ENCODE results near the gene GBP2. TPM values are rescaled to one million over a fixed set of nuclear protein-coding genes. Genes with fewer than 3 reads are reported as not detected.

Gene GBP2
- total RNA-seq, 2 donors from 2014 or later, result 88.4 to 98.8 TPM

- no peaks in the 10 kb centered on the region for H3K9me3 ChIP-seq (ENCODE audit: control insufficient read depth, low read length, poor library complexity, severe bottlenecking)
- H3K4me3 Mint-ChIP-seq, result peak overlapping the region; percentile 85
- H3K36me3 Mint-ChIP-seq (ENCODE audit: low read depth), result peaks cover 3% of the 10 kb centered on the region
- ATAC-seq (no peak), DNase-seq (no peak)
- H3K4me1 Mint-ChIP-seq, result peaks cover 13% of the 10 kb centered on the region
- peak overlapping the region; percentile 83 for H3K27ac Mint-ChIP-seq
- H3K27me3 Mint-ChIP-seq, result no peaks in the 10 kb centered on the region
Measured at GRCh38 chr1:89070509-89070908, 55.4 kb downstream of the GBP2 start.

- peak overlapping the region; percentile 83 for H3K27ac Mint-ChIP-seq
- peaks cover 3% of the 10 kb centered on the region for H3K36me3 Mint-ChIP-seq (ENCODE audit: low read depth)
- no peaks in the 10 kb centered on the region for H3K27me3 Mint-ChIP-seq
- ATAC-seq, result no peak
- no peaks in the 10 kb centered on the region for H3K9me3 ChIP-seq (ENCODE audit: control insufficient read depth, low read length, poor library complexity, severe bottlenecking)
- H3K4me3 Mint-ChIP-seq, result peak overlapping the region; percentile 85
- DNase-seq, result no peak
- H3K4me1 Mint-ChIP-seq, result peaks cover 13% of the 10 kb centered on the region
Measured at GRCh38 chr1:89069951-89070350, 56.0 kb downstream of the GBP2 start.

GRCh38 chr1:89068291-89068690 is 57.6 kb downstream of the GBP2 start:
- H3K4me1 Mint-ChIP-seq, result peaks cover 25% of the 10 kb centered on the region
- H3K9me3 ChIP-seq (ENCODE audit: control insufficient read depth, low read length, poor library complexity, severe bottlenecking), result no peaks in the 10 kb centered on the region
- DNase-seq, result no peak
- ATAC-seq, result no peak
- no peaks in the 10 kb centered on the region for H3K27me3 Mint-ChIP-seq
- H3K36me3 Mint-ChIP-seq (ENCODE audit: low read depth), result no peaks in the 10 kb centered on the region
- H3K27ac Mint-ChIP-seq, result peak overlapping the region; percentile 83
- H3K4me3 Mint-ChIP-seq, result no peak overlapping the region

- Mint-ChIP-seq H3K27me3 (no peaks in the 10 kb centered on the region), H3K36me3 (ENCODE audit: low read depth) (no peaks in the 10 kb centered on the region), H3K27ac (peak within 1 kb of the TSS; percentile 97), H3K4me3 (peak within 1 kb of the TSS; percentile 96), H3K4me1 (peaks cover 36% of the 10 kb centered on the region)
- no peaks in the 10 kb centered on the region for H3K9me3 ChIP-seq (ENCODE audit: control insufficient read depth, low read length, poor library complexity, severe bottlenecking)
- DNase-seq (no peak), ATAC-seq (peak; percentile 86)
Measured at GRCh38 chr1:89065079-89065868, 60.6 kb downstream of the GBP2 start, which contains the start of gene GBP1. Gene GBP1, minus strand, starts transcription at chr1:89065208. Its CDS starts 1,974 bp downstream, at chr1:89063234.

- Mint-ChIP-seq H3K27ac (peak overlapping the region; percentile 97), H3K36me3 (ENCODE audit: low read depth) (no peaks in the 10 kb centered on the region)
Measured at GRCh38 chr1:89064632-89065031, 61.3 kb downstream of the GBP2 start.

GRCh38 chr1:89063094-89063493 is 62.8 kb downstream of the GBP2 start:
- Mint-ChIP-seq H3K27me3 (no peaks in the 10 kb centered on the region), H3K27ac (peak overlapping the region; percentile 11), H3K4me3 (peak overlapping the region; percentile 96), H3K4me1 (peaks cover 34% of the 10 kb centered on the region), H3K36me3 (ENCODE audit: low read depth) (peaks cover 4% of the 10 kb centered on the region)
- H3K9me3 ChIP-seq (ENCODE audit: control insufficient read depth, low read length, poor library complexity, severe bottlenecking), result no peaks in the 10 kb centered on the region
- no peak for ATAC-seq
- no peak for DNase-seq

More at GRCh38 chr1:89064632-89065031, 61.3 kb downstream of the GBP2 start:
- no peaks in the 10 kb centered on the region for H3K9me3 ChIP-seq (ENCODE audit: control insufficient read depth, low read length, poor library complexity, severe bottlenecking)
- H3K4me1 Mint-ChIP-seq, result peaks cover 35% of the 10 kb centered on the region
- no peak for DNase-seq
- peak overlapping the region; percentile 96 for H3K4me3 Mint-ChIP-seq
- H3K27me3 Mint-ChIP-seq, result no peaks in the 10 kb centered on the region
- ATAC-seq, result peak; percentile 68

- no peaks in the 10 kb centered on the region for H3K27me3 Mint-ChIP-seq
- DNase-seq (no peak), ATAC-seq (no peak)
- peaks cover 6% of the 10 kb centered on the region for H3K36me3 Mint-ChIP-seq (ENCODE audit: low read depth)
- H3K4me1 Mint-ChIP-seq, result peaks cover 32% of the 10 kb centered on the region
- peak overlapping the region; percentile 53 for H3K27ac Mint-ChIP-seq
- no peaks in the 10 kb centered on the region for H3K9me3 ChIP-seq (ENCODE audit: control insufficient read depth, low read length, poor library complexity, severe bottlenecking)
- H3K4me3 Mint-ChIP-seq, result peak overlapping the region; percentile 3
Measured at GRCh38 chr1:89060091-89060490, 65.8 kb downstream of the GBP2 start.

Other genes starting within 250 kb of the GBP2 start
- gene GTF2B, start 234.5 kb downstream of the GBP2 start, total RNA-seq, result 10 to 100 TPM; 62.9 to 69.4 TPM
- 10 to 100 TPM; 15.2 to 20.7 TPM for gene KYAT3, start 133.5 kb downstream of the GBP2 start, total RNA-seq
- gene RBMXL1, start 133.5 kb downstream of the GBP2 start, total RNA-seq, result 10 to 100 TPM; 20.5 to 25.5 TPM
- 10 to 100 TPM; 18.3 to 21.9 TPM for gene GBP3, start 103.2 kb downstream of the GBP2 start, total RNA-seq
- 10 to 100 TPM; 27.3 to 29.4 TPM for gene GBP1, start 60.9 kb downstream of the GBP2 start, total RNA-seq
- not detected for gene GBP7, start 49.9 kb upstream of the GBP2 start, total RNA-seq
- gene GBP4, start 72.8 kb upstream of the GBP2 start, total RNA-seq, result 10 to 100 TPM; 34.1 to 35.9 TPM
- 100 to 1,000 TPM; 122 to 132 TPM for gene GBP5, start 146.7 kb upstream of the GBP2 start, total RNA-seq
- under 1 TPM; 0.17 to 0.23 TPM for gene GBP6, start 237.9 kb upstream of the GBP2 start, total RNA-seq